GM12892 (cell line): ENCODE data around the gene SMOC2.

Experiments used
- POLR2A ChIP-seq: IDR thresholded peaks from 2 replicates; pipeline ENCODE4 v1.6.1; 2011; ENCODE audit warnings: low read depth, low read length, control low read depth
- POLR2AphosphoS5 ChIP-seq: IDR thresholded peaks from 2 replicates; pipeline ENCODE4 v1.6.1; 2011; ENCODE audit warnings: low read depth, low read length, control low read depth
- TAF1 ChIP-seq: IDR thresholded peaks from 2 replicates; pipeline ENCODE4 v1.6.1; 2011; ENCODE audit warnings: low read depth, mild to moderate bottlenecking, control low read depth, low read length, borderline replicate concordance

DNA sequence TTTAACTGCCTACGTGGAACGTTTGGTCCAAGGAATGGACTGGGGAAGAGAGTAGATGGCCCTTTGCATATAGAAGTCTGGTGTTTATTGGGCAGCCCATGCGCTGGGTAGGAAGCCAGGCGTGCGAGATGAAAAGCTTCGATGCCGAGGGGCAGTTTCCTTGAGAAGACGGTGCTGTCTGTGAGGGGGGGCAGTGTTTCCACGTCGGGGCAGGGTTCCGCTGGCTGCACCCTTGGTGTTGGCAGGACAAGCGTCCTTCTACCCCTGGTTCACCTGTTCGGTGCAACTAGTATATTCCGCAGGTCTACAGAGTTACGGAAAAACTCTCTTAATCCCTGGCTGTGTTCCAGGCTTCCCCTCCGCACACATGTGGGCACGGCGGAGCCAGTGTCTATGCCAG lies 88.2 kb downstream of the SMOC2 start:
- TF ChIP-seq POLR2AphosphoS5, result no peak
- TF ChIP-seq POLR2A, result no peak
- no peak for TF ChIP-seq TAF1
